LNCAP (cell line): ENCODE data around the gene CALCOCO2.
A peak's percentile ranks its signal among the peaks of the same experiment; 100 is the strongest.

Experiments
- CTCF ChIP-seq: fragments of 450-650 bp; IDR thresholded peaks from 2 replicates; pipeline ENCODE4 v1.5.1; 2017; ENCODE audit warnings: mild to moderate bottlenecking

Gene CALCOCO2

GRCh38 chr17:48830840-48831548 lies at the start of gene CALCOCO2:
CALCOCO2 (plus strand) TSS chr17:48831035; CDS start chr17:48841708, 10,673 bp downstream.
- no peak for TF ChIP-seq CTCF

- TF ChIP-seq CTCF, result no peak
Observed at GRCh38 chr17:48787828-48788227, 43.0 kb upstream of the CALCOCO2 start.

- no peak for TF ChIP-seq CTCF
Observed at GRCh38 chr17:48790607-48791127, 40.2 kb upstream of the CALCOCO2 start.

GRCh38 chr17:48791128-48792032 lies 39.5 kb upstream of the CALCOCO2 start:
- peak; percentile 84; the same call in 1 of the 2 replicates for TF ChIP-seq CTCF

- TF ChIP-seq CTCF, result no peak
Observed at GRCh38 chr17:48792033-48792798, 38.6 kb upstream of the CALCOCO2 start.

- no peak for TF ChIP-seq CTCF
Observed at GRCh38 chr17:48795444-48796162, 35.2 kb upstream of the CALCOCO2 start.
